Kasumi-1 (cell line): Measurements from ENCODE around the gene CLINT1.

ENCODE experiments used
- DNase-seq, 2 experiments: peaks; one replicate each; lab custom pipeline; 2025; lab: John Stamatoyannopoulos, UW

Gene CLINT1

GRCh38 chr5:157758706-157759105, 100.2 kb downstream of the CLINT1 start:
- no peak for DNase-seq

GRCh38 chr5:157756122-157756521, 102.8 kb downstream of the CLINT1 start:
- no peak for DNase-seq

- DNase-seq, result no peak
Observed at GRCh38 chr5:157750320-157750719, 108.6 kb downstream of the CLINT1 start.

GRCh38 chr5:157749462-157749799, 109.5 kb downstream of the CLINT1 start:
- no peak for DNase-seq

- no peak for DNase-seq
Observed at GRCh38 chr5:157748760-157749461, 110.0 kb downstream of the CLINT1 start.

GRCh38 chr5:157747766-157748700, 110.9 kb downstream of the CLINT1 start:
- DNase-seq, result no peak

- DNase-seq, result no peak
Observed at GRCh38 chr5:157747173-157747740, 111.7 kb downstream of the CLINT1 start.

- DNase-seq, result no peak
Observed at GRCh38 chr5:157745041-157745456, 113.9 kb downstream of the CLINT1 start.

GRCh38 chr5:157744051-157745011, 114.6 kb downstream of the CLINT1 start:
- peak in 1 of 2 experiments; percentile 16 for DNase-seq

- DNase-seq, result peak; percentile 74 to 86
Observed at GRCh38 chr5:157743163-157744050, 115.5 kb downstream of the CLINT1 start, which contains the start of gene LSM11. TSS of gene LSM11 (plus strand) at chr5:157743712. CDS start at chr5:157743751, 39 bp downstream.

GRCh38 chr5:157741131-157741530, 117.8 kb downstream of the CLINT1 start:
- DNase-seq, result no peak

- peak; percentile 46 to 56 for DNase-seq
Observed at GRCh38 chr5:157740229-157740610, 118.7 kb downstream of the CLINT1 start.

- no peak for DNase-seq
Observed at GRCh38 chr5:157739388-157740228, 119.3 kb downstream of the CLINT1 start.

- no peak for DNase-seq
Observed at GRCh38 chr5:157735991-157736390, 123.0 kb downstream of the CLINT1 start.
